K562 (cell line): Measurements from ENCODE around the gene SPEG. TPM values are rescaled to one million over a fixed set of nuclear protein-coding genes. Genes with fewer than 3 reads are reported as not detected.
A peak's percentile ranks its signal among the peaks of the same experiment; 100 is the strongest.

Experiments used
- ARID1B ChIP-seq: fragments of 450-650 bp; IDR thresholded peaks from 2 replicates; pipeline ENCODE4 v1.6.1; 2016; ENCODE audit warnings: antibody characterized with exemption, mild to moderate bottlenecking, inconsistent platforms
- ARID4B ChIP-seq: sonication (generic); formaldehyde crosslinking; IDR thresholded peaks from 2 replicates; pipeline ENCODE4 v1.8.0; 2022; ENCODE audit warnings: mild to moderate bottlenecking, missing genetic modification reagents
- CBX1 ChIP-seq: sonication (generic); IDR thresholded peaks from 2 replicates; pipeline ENCODE4 v1.6.1; 2016; ENCODE audit warnings: antibody characterized with exemption, low read depth, mild to moderate bottlenecking
- CCNT2 ChIP-seq: IDR thresholded peaks from 2 replicates; pipeline ENCODE4 v1.6.1; 2011; ENCODE audit warnings: borderline replicate concordance, low read depth, mild to moderate bottlenecking, moderate library complexity, mixed read lengths, low read length; ENCODE audit not compliant: insufficient read length; ENCODE audit errors: extremely low read depth
- CTBP1 ChIP-seq: fragments of 450-650 bp; IDR thresholded peaks from 2 replicates; pipeline ENCODE4 v1.6.1; 2016; ENCODE audit warnings: borderline replicate concordance
- GTF2E2 ChIP-seq: fragments of 200-800 bp; sonication (Bioruptor generic); IDR thresholded peaks from 2 replicates; pipeline ENCODE4 v1.6.1; 2016; ENCODE audit warnings: missing genetic modification characterization, missing compliant biosample characterization
- KLF6 ChIP-seq: fragments of 250-450 bp; sonication (Bioruptor Pico); IDR thresholded peaks from 2 replicates; pipeline ENCODE4 v1.4.0; 2020; ENCODE audit warnings: mild to moderate bottlenecking, moderate library complexity, borderline replicate concordance
- MAFK ChIP-seq: IDR thresholded peaks from 2 replicates; pipeline ENCODE4 v1.6.1; 2011; ENCODE audit warnings: low read length, improper control_type of control experiment
- MTF1 ChIP-seq: fragments of 250-450 bp; sonication (Bioruptor Pico); IDR thresholded peaks from 2 replicates; pipeline ENCODE4 v1.9.0; 2021; ENCODE audit warnings: moderate library complexity, mild to moderate bottlenecking, inconsistent platforms, borderline replicate concordance
- NCOA4 ChIP-seq: fragments of 450-650 bp; IDR thresholded peaks from 2 replicates; pipeline ENCODE4 v1.6.1; 2018; ENCODE audit warnings: mild to moderate bottlenecking; ENCODE audit not compliant: partially characterized antibody
- NCOR1 ChIP-seq: fragments of 450-650 bp; IDR thresholded peaks from 2 replicates; pipeline ENCODE4 v1.6.1; 2016; ENCODE audit warnings: mild to moderate bottlenecking, moderate library complexity
- NFE2L1 ChIP-seq: fragments of 450-650 bp; IDR thresholded peaks from 2 replicates; pipeline ENCODE4 v1.6.1; 2016; ENCODE audit warnings: missing genetic modification characterization, low read depth, mild to moderate bottlenecking, missing compliant biosample characterization, moderate library complexity, borderline replicate concordance
- RAD21 ChIP-seq, 2 experiments: fragments of 250-450 bp in 1 of 2; fragments of 450-650 bp in 1 of 2; sonication (Bioruptor Pico) in 1 of 2; formaldehyde crosslinking in 1 of 2; IDR thresholded peaks in 1 of 2; conservative IDR thresholded peaks in 1 of 2; 2 replicates each; pipeline versions ENCODE4 v1.4.0 to v1.8.0; 2020 to 2022; ENCODE audit warnings: mild to moderate bottlenecking in 2 of 2, moderate library complexity in 1 of 2
- SETDB1 ChIP-seq: IDR thresholded peaks from one replicate; pipeline ENCODE4 v1.6.1; 2012; ENCODE audit warnings: low read length, control low read depth, inconsistent platforms
- TCF3 ChIP-seq: sonication (generic); formaldehyde crosslinking; IDR thresholded peaks from 2 replicates; pipeline ENCODE4 v1.4.0; 2020; ENCODE audit warnings: mild to moderate bottlenecking, missing genetic modification reagents
- THRA ChIP-seq: fragments of 450-650 bp; IDR thresholded peaks from 2 replicates; pipeline ENCODE4 v1.6.1; 2017; ENCODE audit warnings: mild to moderate bottlenecking, moderate library complexity
- TRIM24 ChIP-seq, 2 experiments: fragments of 450-650 bp; IDR thresholded peaks; 2 replicates each; pipeline ENCODE4 v1.6.1; 2016
- ZNF445 ChIP-seq: fragments of 250-450 bp; sonication (Bioruptor Pico); IDR thresholded peaks from 2 replicates; pipeline ENCODE4 v1.4.0; 2020; ENCODE audit warnings: low read depth, mild to moderate bottlenecking, moderate library complexity
- ZNF695 ChIP-seq: fragments of 450-650 bp; formaldehyde crosslinking; IDR thresholded peaks from 2 replicates; pipeline ENCODE4 v1.4.0; 2020; ENCODE audit warnings: mild to moderate bottlenecking, moderate library complexity
- ZNF707 ChIP-seq: fragments of 250-450 bp; sonication (Bioruptor Pico); conservative IDR thresholded peaks from 2 replicates; pipeline ENCODE4 v1.8.0; 2022; ENCODE audit warnings: inconsistent platforms, mild to moderate bottlenecking, moderate library complexity
- polyA plus RNA-seq, 8 experiments: library from polyadenylated mRNA; depleted of rRNA in 4 of 8; stranded (reverse) in 5 of 8; unstranded in 3 of 8; fragments of >200 nt; fragmentation: Nextera tagmentation in 2 of 8; fragmentation: Illumina TruSeq in 1 of 8; extraction: Ambion mirVana in 2 of 8; extraction: Trizol in 1 of 8; gene quantifications; 2 replicates each; pipeline versions ENCODE4 v1.2.1 to v1.2.3, GENCODE V29; 2011 to 2014; ENCODE audit warnings: inconsistent platforms in 1 of 8, missing spikeins in 1 of 8
- total RNA-seq, 7 experiments: library from RNA; depleted of rRNA in 6 of 7; stranded (reverse); fragments of >200 nt in 6 of 7; fragmentation: Illumina TruSeq in 2 of 7; extraction: Trizol in 2 of 7; gene quantifications; 2 replicates each; pipeline versions ENCODE4 v1.2.1 to v1.2.3, GENCODE V29; 2011 to 2021; ENCODE audit warnings: low replicate concordance in 1 of 7
- TF ChIP-seq, protein P1 (sequence below): IDR thresholded peaks from 2 replicates; pipeline ENCODE4 v1.6.1; 2011; ENCODE audit warnings: borderline replicate concordance, low read depth, mild to moderate bottlenecking, moderate library complexity, low read length; ENCODE audit not compliant: insufficient read depth, poor library complexity, severe bottlenecking

The SPEG gene
- total and polyA plus RNA-seq, 9 of the 15 experiments (the other 6 are each of a cell fraction or from before 2014, with no cell fraction given), result 0.49 to 8.7 (median 3.0) TPM

DNA sequence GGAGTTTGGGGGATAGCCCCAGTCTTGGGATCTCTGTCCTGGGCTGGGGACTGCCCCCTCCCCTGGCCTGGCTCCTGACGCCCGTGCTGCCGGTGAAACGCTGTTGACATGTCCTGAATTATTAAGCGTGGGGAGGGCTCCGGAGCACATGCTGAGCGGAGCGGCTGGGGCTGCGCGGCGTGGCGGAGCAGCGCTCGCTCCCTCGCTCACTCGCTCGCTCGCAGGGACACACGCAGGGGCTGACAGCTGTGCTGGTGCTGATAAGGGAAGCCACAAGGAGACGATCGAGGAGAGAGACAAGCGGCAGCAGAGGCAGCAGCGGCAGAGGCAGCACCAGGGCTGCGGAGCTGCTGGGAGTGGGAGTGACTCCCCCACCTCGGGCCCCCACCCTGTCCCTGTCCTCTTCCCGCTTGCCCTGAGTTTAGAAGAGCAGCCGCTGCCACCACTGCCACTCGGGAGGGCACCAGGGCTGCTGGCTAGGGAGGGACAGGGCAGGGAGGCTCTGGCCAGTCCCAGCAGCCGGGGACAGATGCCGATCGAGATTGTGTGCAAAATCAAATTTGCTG, 79.6 kb downstream of the SPEG start, which contains the start of gene ASIC4 (continued):
- TF ChIP-seq ARID4B (CRISPR knock-in tag) (peak; percentile 46; the same call in 1 of the 2 replicates), KLF6 (CRISPR knock-in tag) (no peak), GTF2E2 (no peak), ZNF695 (CRISPR knock-in tag) (no peak), ZNF707 (CRISPR knock-in tag) (no peak), TRIM24 (IDR thresholded peaks at IDR 0.05) (peak; percentile 67 to 82; a peak in 3 of 4 replicates), TCF3 (CRISPR knock-in tag) (peak; percentile 97), NCOR1 (peak; percentile 91), ARID1B (peak; percentile 98), NCOA4 (no peak), RAD21 (CRISPR knock-in tag; conservative IDR thresholded peaks at IDR 0.05 in 1 of 2, IDR thresholded peaks at IDR 0.05 in 1 of 2) (peak; percentile 19 to 23; a peak in 2 of 4 replicates), THRA (no peak), CTBP1 (peak; percentile 96), NFE2L1 (tag) (no peak), CCNT2 (peak; percentile 100), SETDB1 (no peak), MTF1 (CRISPR knock-in tag) (no peak), CBX1 (peak; percentile 26; the same call in 1 of the 2 replicates), ZNF445 (CRISPR knock-in tag) (no peak), MAFK (no peak)
- TF ChIP-seq, protein P1, sequence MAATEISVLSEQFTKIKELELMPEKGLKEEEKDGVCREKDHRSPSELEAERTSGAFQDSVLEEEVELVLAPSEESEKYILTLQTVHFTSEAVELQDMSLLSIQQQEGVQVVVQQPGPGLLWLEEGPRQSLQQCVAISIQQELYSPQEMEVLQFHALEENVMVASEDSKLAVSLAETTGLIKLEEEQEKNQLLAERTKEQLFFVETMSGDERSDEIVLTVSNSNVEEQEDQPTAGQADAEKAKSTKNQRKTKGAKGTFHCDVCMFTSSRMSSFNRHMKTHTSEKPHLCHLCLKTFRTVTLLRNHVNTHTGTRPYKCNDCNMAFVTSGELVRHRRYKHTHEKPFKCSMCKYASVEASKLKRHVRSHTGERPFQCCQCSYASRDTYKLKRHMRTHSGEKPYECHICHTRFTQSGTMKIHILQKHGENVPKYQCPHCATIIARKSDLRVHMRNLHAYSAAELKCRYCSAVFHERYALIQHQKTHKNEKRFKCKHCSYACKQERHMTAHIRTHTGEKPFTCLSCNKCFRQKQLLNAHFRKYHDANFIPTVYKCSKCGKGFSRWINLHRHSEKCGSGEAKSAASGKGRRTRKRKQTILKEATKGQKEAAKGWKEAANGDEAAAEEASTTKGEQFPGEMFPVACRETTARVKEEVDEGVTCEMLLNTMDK, result no peak
